Measurements from ENCODE around the gene FOXE3.

The FOXE3 gene

DNA sequence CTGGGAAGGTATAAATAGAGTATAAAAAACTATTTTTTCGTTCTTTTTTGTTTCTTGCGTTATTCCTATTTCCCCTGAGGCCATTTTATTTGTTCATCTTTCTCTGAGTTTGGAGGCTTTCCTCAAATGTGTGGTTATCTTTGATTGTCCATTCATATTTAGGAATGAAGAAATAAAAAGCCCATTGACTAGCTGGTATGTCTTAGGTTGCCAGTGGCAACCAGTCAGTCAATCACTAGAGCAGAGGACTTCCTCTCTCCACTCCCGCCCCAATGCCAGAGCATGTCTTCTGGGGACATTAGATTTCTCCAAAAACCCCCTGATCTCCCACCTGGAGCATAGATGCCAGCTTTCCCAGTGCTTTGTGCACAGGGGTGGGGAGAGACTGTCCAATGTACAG is 20.7 kb upstream of the FOXE3 start:
- no peak overlapping the region for H3K4me3 Mint-ChIP-seq
- H3K9me3 Mint-ChIP-seq, result no peaks in the 10 kb centered on the region
- H3K4me1 Mint-ChIP-seq (ENCODE audit: low read depth), result no peaks in the 10 kb centered on the region
- H3K36me3 Mint-ChIP-seq (ENCODE audit: low read depth), result no peaks in the 10 kb centered on the region
- H3K27me3 Mint-ChIP-seq, result peaks cover 18% of the 10 kb centered on the region
- H3K27ac Mint-ChIP-seq, result no peak overlapping the region

GRCh38 chr1:47396671-47397196 is 19.4 kb upstream of the FOXE3 start:
- no peaks in the 10 kb centered on the region for H3K9me3 Mint-ChIP-seq
- H3K27me3 Mint-ChIP-seq, result peaks cover 23% of the 10 kb centered on the region
- H3K4me1 Mint-ChIP-seq (ENCODE audit: low read depth), result no peaks in the 10 kb centered on the region
- H3K27ac Mint-ChIP-seq, result no peak overlapping the region
- no peaks in the 10 kb centered on the region for H3K36me3 Mint-ChIP-seq (ENCODE audit: low read depth)
- no peak overlapping the region for H3K4me3 Mint-ChIP-seq

DNA sequence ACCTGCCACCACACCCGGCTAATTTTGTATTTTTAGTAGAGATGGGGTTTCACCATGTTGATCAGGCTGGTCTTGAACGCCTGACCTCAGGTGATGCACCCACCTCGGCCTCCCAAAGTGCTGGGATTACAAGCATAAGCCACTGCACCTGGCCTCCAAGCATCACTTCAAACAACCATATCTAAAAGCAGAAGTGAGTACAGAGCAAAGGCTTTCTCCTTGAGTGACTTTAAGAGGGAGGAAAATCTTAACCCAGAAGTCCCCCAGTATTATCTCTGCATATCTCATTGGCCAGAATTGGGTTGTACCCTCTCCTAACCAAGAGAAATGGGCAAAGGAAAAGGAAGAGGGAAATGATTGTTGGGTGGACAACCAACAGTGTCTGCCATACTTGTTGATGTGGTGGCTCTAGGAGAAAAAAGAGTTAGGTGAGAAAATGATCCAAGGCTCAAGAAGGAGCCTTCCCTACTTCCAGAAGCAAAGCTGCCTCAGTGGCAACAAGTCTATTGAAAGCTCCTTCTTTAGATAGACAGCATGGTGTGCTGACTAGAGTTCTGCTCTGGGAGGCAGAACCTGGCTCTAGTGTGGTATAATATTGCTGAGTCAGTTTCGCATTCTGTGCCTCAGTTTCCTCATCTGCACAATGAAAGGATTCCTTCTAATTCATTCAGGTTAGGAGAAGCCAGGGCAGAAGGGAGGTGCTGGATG is 16.8 kb upstream of the FOXE3 start:
- Mint-ChIP-seq H3K27me3 (peaks cover 24% of the 10 kb centered on the region), H3K27ac (no peak overlapping the region), H3K36me3 (ENCODE audit: low read depth) (no peaks in the 10 kb centered on the region), H3K4me1 (ENCODE audit: low read depth) (no peaks in the 10 kb centered on the region), H3K4me3 (no peak overlapping the region), H3K9me3 (no peaks in the 10 kb centered on the region)

- H3K27ac Mint-ChIP-seq, result no peak overlapping the region
- H3K4me1 Mint-ChIP-seq (ENCODE audit: low read depth), result no peaks in the 10 kb centered on the region
- peaks cover 20% of the 10 kb centered on the region for H3K27me3 Mint-ChIP-seq
- H3K9me3 Mint-ChIP-seq, result no peaks in the 10 kb centered on the region
- no peak overlapping the region for H3K4me3 Mint-ChIP-seq
- no peaks in the 10 kb centered on the region for H3K36me3 Mint-ChIP-seq (ENCODE audit: low read depth)
These were observed 16.3 kb upstream of the FOXE3 start for GRCh38 chr1:47399846-47400155.

GRCh38 chr1:47401761-47402160 is 14.3 kb upstream of the FOXE3 start:
- H3K4me1 Mint-ChIP-seq (ENCODE audit: low read depth), result no peaks in the 10 kb centered on the region
- H3K27me3 Mint-ChIP-seq, result peaks cover 21% of the 10 kb centered on the region
- no peaks in the 10 kb centered on the region for H3K9me3 Mint-ChIP-seq
- H3K27ac Mint-ChIP-seq, result no peak overlapping the region
- H3K36me3 Mint-ChIP-seq (ENCODE audit: low read depth), result no peaks in the 10 kb centered on the region
- no peak overlapping the region for H3K4me3 Mint-ChIP-seq

DNA sequence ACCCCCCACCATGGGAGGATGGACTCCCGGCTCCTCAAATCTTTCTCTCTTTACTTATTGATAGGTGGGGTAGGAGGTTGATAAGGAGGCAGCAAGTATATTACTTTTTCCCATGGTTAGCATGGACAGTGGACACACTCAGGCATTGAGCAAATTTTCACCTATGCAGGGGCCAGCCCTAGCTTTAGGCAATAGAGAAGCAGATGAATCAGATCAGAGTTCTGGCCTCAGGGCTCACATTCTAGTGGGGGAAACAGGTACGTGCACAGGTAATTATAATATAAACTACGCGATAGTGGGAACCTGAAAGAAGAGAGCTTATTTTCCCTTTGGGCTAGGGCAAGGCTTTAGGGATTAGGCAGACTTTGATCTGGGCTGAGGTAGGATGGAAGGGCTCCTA is 13.5 kb upstream of the FOXE3 start:
- no peaks in the 10 kb centered on the region for H3K9me3 Mint-ChIP-seq
- H3K36me3 Mint-ChIP-seq (ENCODE audit: low read depth), result no peaks in the 10 kb centered on the region
- no peak overlapping the region for H3K4me3 Mint-ChIP-seq
- H3K27me3 Mint-ChIP-seq, result peaks cover 17% of the 10 kb centered on the region
- H3K4me1 Mint-ChIP-seq (ENCODE audit: low read depth), result no peaks in the 10 kb centered on the region
- H3K27ac Mint-ChIP-seq, result no peak overlapping the region

GRCh38 chr1:47403321-47403910 is 12.7 kb upstream of the FOXE3 start:
- H3K4me1 Mint-ChIP-seq (ENCODE audit: low read depth), result no peaks in the 10 kb centered on the region
- peaks cover 16% of the 10 kb centered on the region for H3K27me3 Mint-ChIP-seq
- no peak overlapping the region for H3K4me3 Mint-ChIP-seq
- H3K9me3 Mint-ChIP-seq, result no peaks in the 10 kb centered on the region
- no peaks in the 10 kb centered on the region for H3K36me3 Mint-ChIP-seq (ENCODE audit: low read depth)
- H3K27ac Mint-ChIP-seq, result no peak overlapping the region

DNA sequence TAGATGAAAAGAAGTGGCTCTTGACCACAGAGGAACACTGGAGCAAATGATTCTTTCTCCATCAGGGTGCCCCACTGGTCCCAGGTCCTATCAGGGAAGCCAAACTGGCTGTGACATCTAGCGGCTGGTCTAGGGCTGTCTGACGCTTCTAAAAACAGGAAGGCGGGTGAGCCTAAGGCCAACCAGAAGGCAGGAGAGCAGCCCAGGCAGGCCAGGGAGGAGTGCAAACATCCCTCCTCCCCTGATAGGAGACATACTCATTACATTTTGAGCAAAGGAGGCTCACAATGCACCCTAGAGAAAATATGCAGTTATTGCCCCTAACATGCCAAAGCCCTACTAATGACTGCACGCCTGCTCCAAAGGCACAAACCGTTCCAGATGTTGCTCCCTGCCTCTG is 10.4 kb upstream of the FOXE3 start:
- Mint-ChIP-seq H3K27me3 (peaks cover 14% of the 10 kb centered on the region), H3K4me3 (no peak overlapping the region), H3K9me3 (no peaks in the 10 kb centered on the region), H3K36me3 (ENCODE audit: low read depth) (no peaks in the 10 kb centered on the region), H3K4me1 (ENCODE audit: low read depth) (no peaks in the 10 kb centered on the region), H3K27ac (no peak overlapping the region)

GRCh38 chr1:47406966-47407365 is 9.1 kb upstream of the FOXE3 start:
- no peaks in the 10 kb centered on the region for H3K9me3 Mint-ChIP-seq
- no peaks in the 10 kb centered on the region for H3K36me3 Mint-ChIP-seq (ENCODE audit: low read depth)
- no peaks in the 10 kb centered on the region for H3K4me1 Mint-ChIP-seq (ENCODE audit: low read depth)
- H3K27ac Mint-ChIP-seq, result no peak overlapping the region
- H3K4me3 Mint-ChIP-seq, result no peak overlapping the region
- H3K27me3 Mint-ChIP-seq, result peaks cover 9% of the 10 kb centered on the region

- Mint-ChIP-seq H3K36me3 (ENCODE audit: low read depth) (no peaks in the 10 kb centered on the region), H3K27ac (no peak overlapping the region)
These were observed 8.6 kb upstream of the FOXE3 start for GRCh38 chr1:47407481-47407880.

GRCh38 chr1:47409311-47410067 is 6.6 kb upstream of the FOXE3 start:
- Mint-ChIP-seq H3K27me3 (peaks cover 12% of the 10 kb centered on the region), H3K4me1 (ENCODE audit: low read depth) (no peaks in the 10 kb centered on the region), H3K9me3 (no peaks in the 10 kb centered on the region), H3K27ac (no peak overlapping the region), H3K4me3 (no peak overlapping the region), H3K36me3 (ENCODE audit: low read depth) (no peaks in the 10 kb centered on the region)

More at GRCh38 chr1:47407481-47407880, 8.6 kb upstream of the FOXE3 start:
- Mint-ChIP-seq H3K4me1 (ENCODE audit: low read depth) (no peaks in the 10 kb centered on the region), H3K27me3 (peaks cover 4% of the 10 kb centered on the region), H3K9me3 (no peaks in the 10 kb centered on the region), H3K4me3 (no peak overlapping the region)

DNA sequence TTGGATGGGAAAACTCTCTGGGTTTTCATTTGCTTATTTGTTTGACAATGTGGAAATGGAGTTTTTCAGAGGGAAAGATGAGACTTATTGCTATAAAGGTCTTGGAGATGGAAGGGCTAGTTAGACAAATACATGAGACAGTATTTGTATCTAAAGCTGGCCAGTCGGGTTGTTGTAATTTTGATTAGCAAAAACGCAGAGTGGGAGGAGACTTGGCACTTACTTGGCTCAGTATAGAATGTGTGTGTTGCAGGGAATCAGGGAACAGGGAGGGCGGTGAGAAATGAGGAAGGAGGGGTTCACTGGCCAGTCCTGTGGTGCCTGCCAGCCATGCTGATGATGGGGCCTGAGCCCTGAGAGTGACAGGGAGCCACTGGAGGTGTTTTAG is 6.0 kb upstream of the FOXE3 start:
- Mint-ChIP-seq H3K4me1 (ENCODE audit: low read depth) (no peaks in the 10 kb centered on the region), H3K27me3 (peaks cover 15% of the 10 kb centered on the region), H3K36me3 (ENCODE audit: low read depth) (no peaks in the 10 kb centered on the region), H3K9me3 (no peaks in the 10 kb centered on the region), H3K27ac (no peak overlapping the region), H3K4me3 (no peak overlapping the region)

GRCh38 chr1:47411436-47411835 is 4.6 kb upstream of the FOXE3 start:
- H3K4me3 Mint-ChIP-seq, result no peak overlapping the region
- no peaks in the 10 kb centered on the region for H3K36me3 Mint-ChIP-seq (ENCODE audit: low read depth)
- H3K27me3 Mint-ChIP-seq, result peaks cover 23% of the 10 kb centered on the region
- H3K9me3 Mint-ChIP-seq, result no peaks in the 10 kb centered on the region
- H3K4me1 Mint-ChIP-seq (ENCODE audit: low read depth), result no peaks in the 10 kb centered on the region
- no peak overlapping the region for H3K27ac Mint-ChIP-seq

DNA sequence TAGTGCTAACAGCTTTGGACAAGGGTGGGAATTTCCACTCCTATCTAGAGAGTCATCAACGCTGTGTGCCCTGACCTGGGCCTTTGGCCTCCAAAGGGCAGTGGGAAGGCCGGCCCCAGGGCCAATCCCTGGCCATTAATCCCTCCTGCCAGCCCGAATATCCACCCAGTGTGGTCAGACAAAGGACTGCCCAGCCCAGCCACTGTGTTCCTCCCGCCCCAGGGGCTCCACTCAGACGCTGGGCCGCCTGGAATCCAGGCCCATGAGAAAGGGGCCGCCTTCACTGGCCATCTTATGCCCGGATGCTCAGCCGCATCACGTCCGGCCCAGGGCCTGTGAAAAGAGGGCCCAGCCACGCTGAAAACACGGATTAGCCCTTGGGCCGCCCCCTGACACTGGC is 3.6 kb upstream of the FOXE3 start:
- Mint-ChIP-seq H3K9me3 (no peaks in the 10 kb centered on the region), H3K27ac (no peak overlapping the region), H3K4me3 (no peak overlapping the region), H3K27me3 (peaks cover 27% of the 10 kb centered on the region), H3K36me3 (ENCODE audit: low read depth) (no peaks in the 10 kb centered on the region), H3K4me1 (ENCODE audit: low read depth) (peaks cover 3% of the 10 kb centered on the region)

- H3K27me3 Mint-ChIP-seq, result peaks cover 45% of the 10 kb centered on the region
- H3K4me3 Mint-ChIP-seq, result no peak overlapping the region
- no peaks in the 10 kb centered on the region for H3K36me3 Mint-ChIP-seq (ENCODE audit: low read depth)
These were observed 459 bp downstream of the FOXE3 start for GRCh38 chr1:47416319-47417169.

More at GRCh38 chr1:47416319-47417169, 459 bp downstream of the FOXE3 start:
- Mint-ChIP-seq H3K4me1 (ENCODE audit: low read depth) (peaks cover 6% of the 10 kb centered on the region), H3K9me3 (no peaks in the 10 kb centered on the region), H3K27ac (no peak overlapping the region)

Measured in stimulated activated naive CD8-positive, alpha-beta T cell treated with anti-CD3 and anti-CD28 coated beads, Interleukin-15, Interleukin-2, amounts not matched to agents 100 ng/mL and 50 ng/mL, for 24 hours (primary cell).